Measurements from ENCODE around the gene PRKAR1B. TPM values are rescaled to one million over a fixed set of nuclear protein-coding genes. Genes with fewer than 3 reads are reported as not detected.

Gene PRKAR1B
- total and polyA plus RNA-seq, 7 donors: 1.4 to 4.6 (median 1.9) TPM

- no peaks in the 10 kb centered on the region for H3K9me3 ChIP-seq
- TF ChIP-seq CTCF (IDR thresholded peaks at IDR 0.05): no peak
- peak overlapping the region; percentile 23 for H3K4me3 ChIP-seq
- ATAC-seq: peak; percentile 78 to 87 (median 84)
- no peak overlapping the region for H3K27ac ChIP-seq
- H3K27me3 ChIP-seq (ENCODE audit: insufficient read depth in 3 of 3, low read length in 2 of 3): peaks cover 0 to 78% (median 16%) of the 10 kb centered on the region in 3 donors
- no peaks in the 10 kb centered on the region for H3K36me3 ChIP-seq (ENCODE audit: insufficient read depth in 1 of 2, low read depth in 1 of 2)
- intact Hi-C loops (cut with DNase I): no loop called here
- DNase-seq: peak in 1 of 2 donors; percentile 50
- H3K4me1 ChIP-seq: peaks cover 7% of the 10 kb centered on the region
- WGBS, 3 donors: 30 to 39% (median 38%) methylated on average over 37 to 38 of the region's 38 CpGs
These were observed 155.2 kb downstream of the PRKAR1B start for GRCh38 chr7:571718-572415.

- 32 to 61% (median 36%) methylated on average over 32 to 33 of the region's 33 CpGs for WGBS, 3 donors
- H3K9me3 ChIP-seq: no peaks in the 10 kb centered on the region
- no peak for TF ChIP-seq CTCF (IDR thresholded peaks at IDR 0.05)
- H3K36me3 ChIP-seq (ENCODE audit: insufficient read depth in 1 of 2, low read depth in 1 of 2): no peaks in the 10 kb centered on the region
- no peak for DNase-seq
- no peak overlapping the region for H3K27ac ChIP-seq
- peaks cover 0 to 71% (median 14%) of the 10 kb centered on the region in 3 donors for H3K27me3 ChIP-seq (ENCODE audit: insufficient read depth in 3 of 3, low read length in 2 of 3)
- no peak for ATAC-seq
- peak overlapping the region; percentile 23 for H3K4me3 ChIP-seq
- intact Hi-C loops (cut with DNase I): no loop called here
- peaks cover 7% of the 10 kb centered on the region for H3K4me1 ChIP-seq
These were observed 155.9 kb downstream of the PRKAR1B start for GRCh38 chr7:571096-571717.

GRCh38 chr7:570801-571070 lies 156.3 kb downstream of the PRKAR1B start:
- no peak overlapping the region for H3K4me3 ChIP-seq
- peaks cover 0 to 67% (median 10%) of the 10 kb centered on the region in 3 donors for H3K27me3 ChIP-seq (ENCODE audit: insufficient read depth in 3 of 3, low read length in 2 of 3)
- H3K27ac ChIP-seq: no peak overlapping the region
- intact Hi-C loops (cut with DNase I): no loop called here
- ATAC-seq: no peak
- no peak for TF ChIP-seq CTCF (IDR thresholded peaks at IDR 0.05)
- DNase-seq: no peak
- no peaks in the 10 kb centered on the region for H3K36me3 ChIP-seq (ENCODE audit: insufficient read depth in 1 of 2, low read depth in 1 of 2)
- 45 to 50% (median 46%) methylated on average over 13 to 14 of the region's 14 CpGs for WGBS, 3 donors
- H3K9me3 ChIP-seq: no peaks in the 10 kb centered on the region
- H3K4me1 ChIP-seq: peaks cover 7% of the 10 kb centered on the region

- Histone ChIP-seq H3K9me3 (no peaks in the 10 kb centered on the region), H3K36me3 (ENCODE audit: insufficient read depth in 1 of 2, low read depth in 1 of 2) (no peaks in the 10 kb centered on the region), H3K4me3 (no peak overlapping the region), H3K27me3 (ENCODE audit: insufficient read depth in 3 of 3, low read length in 2 of 3) (peaks cover 0 to 63% (median 10%) of the 10 kb centered on the region in 3 donors), H3K27ac (no peak overlapping the region), H3K4me1 (peaks cover 7% of the 10 kb centered on the region)
- DNase-seq: peak in 1 of 2 donors; percentile 15
- intact Hi-C loops (cut with DNase I): loop anchor here in 1 of 2 donors (10.0 kb wide), 1 partner anchor 225 kb away; no protein-coding TSS in a partner anchor
- TF ChIP-seq CTCF (IDR thresholded peaks at IDR 0.05): no peak
- WGBS, 3 donors: 69 to 81% (median 74%) methylated on average over 36 to 40 of the region's 40 CpGs
- ATAC-seq: no peak
These were observed 156.9 kb downstream of the PRKAR1B start for GRCh38 chr7:569996-570800.

Measured in psoas muscle (tissue), 8 donors.